ENCODE results near the gene CYP39A1.

CYP39A1 gene

GRCh38 chr6:46592046-46592445, 60.6 kb downstream of the CYP39A1 start:
- in situ Hi-C loops (cut with HindIII; ENCODE audit: low sequenced_read_pairs), result no loop called here

- in situ Hi-C loops (cut with HindIII; ENCODE audit: low sequenced_read_pairs), result no loop called here
Observed at GRCh38 chr6:46590765-46591164, 61.9 kb downstream of the CYP39A1 start.

GRCh38 chr6:46586906-46587305, 65.7 kb downstream of the CYP39A1 start:
- in situ Hi-C loops (cut with HindIII; ENCODE audit: low sequenced_read_pairs), result no loop called here

GRCh38 chr6:46584586-46584985, 68.0 kb downstream of the CYP39A1 start:
- in situ Hi-C loops (cut with HindIII; ENCODE audit: low sequenced_read_pairs), result no loop called here

GRCh38 chr6:46583721-46584120, 68.9 kb downstream of the CYP39A1 start:
- in situ Hi-C loops (cut with HindIII; ENCODE audit: low sequenced_read_pairs), result no loop called here

- in situ Hi-C loops (cut with HindIII; ENCODE audit: low sequenced_read_pairs), result no loop called here
Observed at GRCh38 chr6:46583081-46583480, 69.5 kb downstream of the CYP39A1 start.

GRCh38 chr6:46581459-46582177, 71.0 kb downstream of the CYP39A1 start:
- in situ Hi-C loops (cut with HindIII; ENCODE audit: low sequenced_read_pairs), result no loop called here

GRCh38 chr6:46575530-46575929, 77.1 kb downstream of the CYP39A1 start:
- in situ Hi-C loops (cut with HindIII; ENCODE audit: low sequenced_read_pairs), result no loop called here

- in situ Hi-C loops (cut with HindIII; ENCODE audit: low sequenced_read_pairs), result no loop called here
Observed at GRCh38 chr6:46573140-46573539, 79.5 kb downstream of the CYP39A1 start.

- in situ Hi-C loops (cut with HindIII; ENCODE audit: low sequenced_read_pairs), result no loop called here
Observed at GRCh38 chr6:46565531-46565930, 87.1 kb downstream of the CYP39A1 start.

GRCh38 chr6:46563924-46564323, 88.7 kb downstream of the CYP39A1 start:
- in situ Hi-C loops (cut with HindIII; ENCODE audit: low sequenced_read_pairs), result no loop called here

GRCh38 chr6:46556053-46556452, 96.6 kb downstream of the CYP39A1 start:
- in situ Hi-C loops (cut with HindIII; ENCODE audit: low sequenced_read_pairs), result no loop called here

GRCh38 chr6:46555129-46555528, 97.5 kb downstream of the CYP39A1 start:
- in situ Hi-C loops (cut with HindIII; ENCODE audit: low sequenced_read_pairs), result no loop called here

- in situ Hi-C loops (cut with HindIII; ENCODE audit: low sequenced_read_pairs), result no loop called here
Observed at GRCh38 chr6:46549155-46549554, 103.5 kb downstream of the CYP39A1 start.

- in situ Hi-C loops (cut with HindIII; ENCODE audit: low sequenced_read_pairs), result no loop called here
Observed at GRCh38 chr6:46541556-46541955, 111.1 kb downstream of the CYP39A1 start.

- in situ Hi-C loops (cut with HindIII; ENCODE audit: low sequenced_read_pairs), result no loop called here
Observed at GRCh38 chr6:46539866-46540265, 112.8 kb downstream of the CYP39A1 start.

- in situ Hi-C loops (cut with HindIII; ENCODE audit: low sequenced_read_pairs), result no loop called here
Observed at GRCh38 chr6:46538800-46539480, 113.7 kb downstream of the CYP39A1 start.

GRCh38 chr6:46530896-46531295, 121.7 kb downstream of the CYP39A1 start:
- in situ Hi-C loops (cut with HindIII; ENCODE audit: low sequenced_read_pairs), result no loop called here

- in situ Hi-C loops (cut with HindIII; ENCODE audit: low sequenced_read_pairs), result no loop called here
Observed at GRCh38 chr6:46528961-46529750, 123.5 kb downstream of the CYP39A1 start.

GRCh38 chr6:46526607-46527006, 126.0 kb downstream of the CYP39A1 start:
- in situ Hi-C loops (cut with HindIII; ENCODE audit: low sequenced_read_pairs), result no loop called here

GRCh38 chr6:46525583-46525982, 127.0 kb downstream of the CYP39A1 start:
- in situ Hi-C loops (cut with HindIII; ENCODE audit: low sequenced_read_pairs), result no loop called here

Data from DLD1 (cell line).